ENCODE results near the gene BPIFB4. TPM values are rescaled to one million over a fixed set of nuclear protein-coding genes. Genes with fewer than 3 reads are reported as not detected.
"Not testable (repeated sequence)": the region's sequence is repeated elsewhere in the genome, so short reads cannot be mapped to it uniquely, and the experiment has no call there.

BPIFB4 gene
- total and polyA plus RNA-seq, 2 experiments from 2014 or later: not detected

DNA sequence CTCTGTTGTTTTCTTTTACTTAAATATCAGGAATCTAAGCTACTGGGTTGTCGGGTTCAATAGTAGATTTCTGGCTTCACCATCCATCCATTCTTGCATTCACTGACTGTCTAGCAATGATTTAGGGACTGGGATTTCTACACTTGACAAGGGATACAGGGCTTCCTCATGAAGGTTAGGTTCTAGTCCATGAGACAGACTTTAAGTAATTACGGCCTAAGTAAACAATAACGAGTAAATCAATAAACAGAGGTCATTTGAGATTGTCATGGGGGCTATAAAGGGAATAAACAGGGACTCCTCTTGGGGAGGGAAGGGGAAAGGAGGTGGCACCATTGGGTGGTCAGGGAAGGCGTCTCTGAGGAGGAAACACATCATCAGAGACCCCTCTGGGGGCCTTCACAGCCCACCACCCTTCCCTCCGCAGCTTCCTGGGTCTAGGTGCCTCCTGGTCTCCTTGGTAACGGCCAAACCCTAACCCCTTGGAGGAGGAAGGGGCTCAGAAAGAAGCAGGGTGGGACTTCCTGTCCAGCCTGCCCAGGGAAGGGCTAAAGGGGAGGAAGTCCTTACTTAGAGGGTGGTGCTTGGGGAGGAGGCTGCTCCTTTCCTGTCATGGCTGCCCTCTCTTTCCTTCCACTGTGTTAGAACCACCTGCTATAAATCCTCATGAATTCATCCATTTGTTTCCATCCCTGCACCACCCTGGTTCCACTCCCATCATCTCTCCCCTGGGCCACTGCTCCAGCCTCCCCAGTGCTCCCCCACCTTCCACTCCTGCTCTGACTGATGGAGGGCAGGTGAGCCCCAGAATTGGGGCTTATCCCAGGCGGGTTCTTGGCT, 33.3 kb downstream of the BPIFB4 start (continued):
- TF ChIP-seq, protein P1, sequence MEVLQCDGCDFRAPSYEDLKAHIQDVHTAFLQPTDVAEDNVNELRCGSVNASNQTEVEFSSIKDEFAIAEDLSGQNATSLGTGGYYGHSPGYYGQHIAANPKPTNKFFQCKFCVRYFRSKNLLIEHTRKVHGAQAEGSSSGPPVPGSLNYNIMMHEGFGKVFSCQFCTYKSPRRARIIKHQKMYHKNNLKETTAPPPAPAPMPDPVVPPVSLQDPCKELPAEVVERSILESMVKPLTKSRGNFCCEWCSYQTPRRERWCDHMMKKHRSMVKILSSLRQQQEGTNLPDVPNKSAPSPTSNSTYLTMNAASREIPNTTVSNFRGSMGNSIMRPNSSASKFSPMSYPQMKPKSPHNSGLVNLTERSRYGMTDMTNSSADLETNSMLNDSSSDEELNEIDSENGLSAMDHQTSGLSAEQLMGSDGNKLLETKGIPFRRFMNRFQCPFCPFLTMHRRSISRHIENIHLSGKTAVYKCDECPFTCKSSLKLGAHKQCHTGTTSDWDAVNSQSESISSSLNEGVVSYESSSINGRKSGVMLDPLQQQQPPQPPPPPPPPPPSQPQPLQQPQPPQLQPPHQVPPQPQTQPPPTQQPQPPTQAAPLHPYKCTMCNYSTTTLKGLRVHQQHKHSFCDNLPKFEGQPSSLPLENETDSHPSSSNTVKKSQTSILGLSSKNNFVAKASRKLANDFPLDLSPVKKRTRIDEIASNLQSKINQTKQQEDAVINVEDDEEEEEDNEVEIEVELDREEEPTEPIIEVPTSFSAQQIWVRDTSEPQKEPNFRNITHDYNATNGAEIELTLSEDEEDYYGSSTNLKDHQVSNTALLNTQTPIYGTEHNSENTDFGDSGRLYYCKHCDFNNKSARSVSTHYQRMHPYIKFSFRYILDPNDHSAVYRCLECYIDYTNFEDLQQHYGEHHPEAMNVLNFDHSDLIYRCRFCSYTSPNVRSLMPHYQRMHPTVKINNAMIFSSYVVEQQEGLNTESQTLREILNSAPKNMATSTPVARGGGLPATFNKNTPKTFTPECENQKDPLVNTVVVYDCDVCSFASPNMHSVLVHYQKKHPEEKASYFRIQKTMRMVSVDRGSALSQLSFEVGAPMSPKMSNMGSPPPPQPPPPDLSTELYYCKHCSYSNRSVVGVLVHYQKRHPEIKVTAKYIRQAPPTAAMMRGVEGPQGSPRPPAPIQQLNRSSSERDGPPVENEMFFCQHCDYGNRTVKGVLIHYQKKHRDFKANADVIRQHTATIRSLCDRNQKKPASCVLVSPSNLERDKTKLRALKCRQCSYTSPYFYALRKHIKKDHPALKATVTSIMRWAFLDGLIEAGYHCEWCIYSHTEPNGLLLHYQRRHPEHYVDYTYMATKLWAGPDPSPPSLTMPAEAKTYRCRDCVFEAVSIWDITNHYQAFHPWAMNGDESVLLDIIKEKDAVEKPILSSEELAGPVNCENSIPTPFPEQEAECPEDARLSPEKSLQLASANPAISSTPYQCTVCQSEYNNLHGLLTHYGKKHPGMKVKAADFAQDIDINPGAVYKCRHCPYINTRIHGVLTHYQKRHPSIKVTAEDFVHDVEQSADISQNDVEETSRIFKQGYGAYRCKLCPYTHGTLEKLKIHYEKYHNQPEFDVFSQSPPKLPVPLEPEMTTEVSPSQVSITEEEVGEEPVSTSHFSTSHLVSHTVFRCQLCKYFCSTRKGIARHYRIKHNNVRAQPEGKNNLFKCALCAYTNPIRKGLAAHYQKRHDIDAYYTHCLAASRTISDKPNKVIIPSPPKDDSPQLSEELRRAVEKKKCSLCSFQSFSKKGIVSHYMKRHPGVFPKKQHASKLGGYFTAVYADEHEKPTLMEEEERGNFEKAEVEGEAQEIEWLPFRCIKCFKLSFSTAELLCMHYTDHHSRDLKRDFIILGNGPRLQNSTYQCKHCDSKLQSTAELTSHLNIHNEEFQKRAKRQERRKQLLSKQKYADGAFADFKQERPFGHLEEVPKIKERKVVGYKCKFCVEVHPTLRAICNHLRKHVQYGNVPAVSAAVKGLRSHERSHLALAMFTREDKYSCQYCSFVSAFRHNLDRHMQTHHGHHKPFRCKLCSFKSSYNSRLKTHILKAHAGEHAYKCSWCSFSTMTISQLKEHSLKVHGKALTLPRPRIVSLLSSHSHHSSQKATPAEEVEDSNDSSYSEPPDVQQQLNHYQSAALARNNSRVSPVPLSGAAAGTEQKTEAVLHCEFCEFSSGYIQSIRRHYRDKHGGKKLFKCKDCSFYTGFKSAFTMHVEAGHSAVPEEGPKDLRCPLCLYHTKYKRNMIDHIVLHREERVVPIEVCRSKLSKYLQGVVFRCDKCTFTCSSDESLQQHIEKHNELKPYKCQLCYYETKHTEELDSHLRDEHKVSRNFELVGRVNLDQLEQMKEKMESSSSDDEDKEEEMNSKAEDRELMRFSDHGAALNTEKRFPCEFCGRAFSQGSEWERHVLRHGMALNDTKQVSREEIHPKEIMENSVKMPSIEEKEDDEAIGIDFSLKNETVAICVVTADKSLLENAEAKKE (CRISPR knock-in tag; IDR thresholded peaks at IDR 0.05): no peak
- TF ChIP-seq NANOG (IDR thresholded peaks at IDR 0.05; ENCODE audit: borderline replicate concordance): no peak
- no peak for TF ChIP-seq EZH2phosphoT487 (IDR thresholded peaks at IDR 0.05; ENCODE audit: unreplicated experiment)
- TF ChIP-seq, protein P2, sequence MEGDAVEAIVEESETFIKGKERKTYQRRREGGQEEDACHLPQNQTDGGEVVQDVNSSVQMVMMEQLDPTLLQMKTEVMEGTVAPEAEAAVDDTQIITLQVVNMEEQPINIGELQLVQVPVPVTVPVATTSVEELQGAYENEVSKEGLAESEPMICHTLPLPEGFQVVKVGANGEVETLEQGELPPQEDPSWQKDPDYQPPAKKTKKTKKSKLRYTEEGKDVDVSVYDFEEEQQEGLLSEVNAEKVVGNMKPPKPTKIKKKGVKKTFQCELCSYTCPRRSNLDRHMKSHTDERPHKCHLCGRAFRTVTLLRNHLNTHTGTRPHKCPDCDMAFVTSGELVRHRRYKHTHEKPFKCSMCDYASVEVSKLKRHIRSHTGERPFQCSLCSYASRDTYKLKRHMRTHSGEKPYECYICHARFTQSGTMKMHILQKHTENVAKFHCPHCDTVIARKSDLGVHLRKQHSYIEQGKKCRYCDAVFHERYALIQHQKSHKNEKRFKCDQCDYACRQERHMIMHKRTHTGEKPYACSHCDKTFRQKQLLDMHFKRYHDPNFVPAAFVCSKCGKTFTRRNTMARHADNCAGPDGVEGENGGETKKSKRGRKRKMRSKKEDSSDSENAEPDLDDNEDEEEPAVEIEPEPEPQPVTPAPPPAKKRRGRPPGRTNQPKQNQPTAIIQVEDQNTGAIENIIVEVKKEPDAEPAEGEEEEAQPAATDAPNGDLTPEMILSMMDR (conservative IDR thresholded peaks at IDR 0.05; ENCODE audit: low read depth in 2 of 2): no peak
- TF ChIP-seq EZH2 (IDR thresholded peaks at IDR 0.05; ENCODE audit: low read depth, unreplicated experiment): no peak

DNA sequence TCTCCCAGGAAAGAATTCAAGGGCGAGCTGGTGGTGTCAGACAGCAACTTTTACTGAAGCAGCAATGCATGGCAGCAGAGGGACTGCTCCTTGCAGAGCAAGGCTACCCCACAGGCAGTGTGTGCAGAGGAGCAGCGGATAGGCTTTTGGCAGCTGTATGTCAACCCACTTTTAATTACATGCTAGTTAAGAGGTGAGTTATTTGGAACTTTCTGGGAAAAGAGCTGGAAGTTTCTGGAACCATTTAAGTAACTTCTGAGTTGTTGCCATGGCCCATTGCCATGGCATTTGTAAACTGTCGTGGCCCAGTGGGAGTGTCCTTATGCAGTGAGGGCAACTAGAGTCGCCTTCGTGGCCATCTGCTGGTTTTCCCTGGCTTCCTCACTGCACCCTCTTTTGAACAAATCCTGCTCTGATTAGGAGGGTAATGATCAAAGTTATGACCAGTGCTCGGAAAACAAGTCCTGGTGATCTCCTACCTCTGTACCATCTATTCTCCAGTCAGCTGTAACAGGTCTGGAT, 34.0 kb downstream of the BPIFB4 start:
- no peaks in the 10 kb centered on the region for H3K4me1 ChIP-seq (ENCODE audit: insufficient read depth)
- Mint-ChIP-seq H3K36me3 (ENCODE audit: low read depth) (peaks cover 12% of the 10 kb centered on the region), H3K9me3 (peaks cover 19% of the 10 kb centered on the region), H3K27ac (no peak overlapping the region), H3K4me3 (no peak overlapping the region), H3K27me3 (ENCODE audit: insufficient read depth, low read depth, poor library complexity) (peaks cover 8% of the 10 kb centered on the region), H3K4me1 (no peaks in the 10 kb centered on the region)
- H3K9me2 ChIP-seq (ENCODE audit: insufficient read depth): no peaks in the 10 kb centered on the region
- no peak overlapping the region for H3K4me3 ChIP-seq
- DNase-seq (ENCODE audit: low spot score) (no peak), ATAC-seq (no peak)
- no peaks in the 10 kb centered on the region for H3K79me2 ChIP-seq (replicated peaks; ENCODE audit: insufficient read depth)
- H4K20me1 ChIP-seq (replicated peaks; ENCODE audit: insufficient read depth): no peaks in the 10 kb centered on the region
- H3K27ac ChIP-seq (ENCODE audit: low read depth): no peak overlapping the region
- TF ChIP-seq NANOG (IDR thresholded peaks at IDR 0.05; ENCODE audit: borderline replicate concordance) (no peak), EZH2 (IDR thresholded peaks at IDR 0.05; ENCODE audit: low read depth, unreplicated experiment) (no peak)
- TF ChIP-seq, protein P2 (conservative IDR thresholded peaks at IDR 0.05; ENCODE audit: low read depth in 2 of 2): no peak
- no peaks in the 10 kb centered on the region for H3F3A ChIP-seq (replicated peaks; ENCODE audit: low read depth)
- H3K27me3 ChIP-seq (ENCODE audit: insufficient read depth): no peaks in the 10 kb centered on the region
- no peak overlapping the region for H2AFZ ChIP-seq
- H3K36me3 ChIP-seq (ENCODE audit: insufficient read depth): no peaks in the 10 kb centered on the region
- H3K4me2 ChIP-seq: no peak overlapping the region

DNA sequence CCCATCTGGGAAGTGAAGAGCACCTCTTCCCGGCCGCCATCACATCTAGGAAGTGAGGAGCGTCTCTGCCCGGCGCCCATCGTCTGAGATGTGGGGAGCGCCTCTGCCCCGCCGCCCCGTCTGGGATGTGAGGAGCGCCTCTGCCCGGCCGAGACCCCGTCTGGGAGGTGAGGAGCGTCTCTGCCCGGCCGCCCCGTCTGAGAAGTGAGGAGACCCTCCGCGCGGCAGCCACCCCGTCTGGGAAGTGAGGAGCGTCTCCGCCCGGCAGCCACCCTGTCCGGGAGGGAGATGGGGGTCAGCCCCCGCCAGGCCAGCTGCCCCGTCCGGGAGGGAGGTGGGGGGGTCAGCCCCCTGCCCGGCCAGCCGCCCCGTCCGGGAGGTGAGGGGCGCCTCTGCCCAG, 36.1 kb downstream of the BPIFB4 start:
- H3K4me1 ChIP-seq (ENCODE audit: insufficient read depth); H3F3A ChIP-seq (replicated peaks; ENCODE audit: low read depth); DNase-seq (ENCODE audit: low spot score); H3K27me3 ChIP-seq (ENCODE audit: insufficient read depth); H3K4me1 Mint-ChIP-seq; H4K20me1 ChIP-seq (replicated peaks; ENCODE audit: insufficient read depth); H3K4me3 ChIP-seq; H3K27me3 Mint-ChIP-seq (ENCODE audit: insufficient read depth, low read depth, poor library complexity); H3K4me3 Mint-ChIP-seq; H3K4me2 ChIP-seq; H3K27ac Mint-ChIP-seq; H3K36me3 ChIP-seq (ENCODE audit: insufficient read depth); H2AFZ ChIP-seq; H3K79me2 ChIP-seq (replicated peaks; ENCODE audit: insufficient read depth); H3K9me2 ChIP-seq (ENCODE audit: insufficient read depth); H3K27ac ChIP-seq (ENCODE audit: low read depth); ATAC-seq: not testable (repeated sequence)
- peaks cover 12% of the 10 kb centered on the region for H3K36me3 Mint-ChIP-seq (ENCODE audit: low read depth)
- peaks cover 23% of the 10 kb centered on the region for H3K9me3 Mint-ChIP-seq

All from GM23338 (cell line).